ENCODE results near the gene OR7C2.
A peak's percentile ranks its signal among the peaks of the same experiment; 100 is the strongest.
"Not testable (repeated sequence)": the region's sequence is repeated elsewhere in the genome, so short reads cannot be mapped to it uniquely, and the experiment has no call there.

Gene OR7C2

DNA sequence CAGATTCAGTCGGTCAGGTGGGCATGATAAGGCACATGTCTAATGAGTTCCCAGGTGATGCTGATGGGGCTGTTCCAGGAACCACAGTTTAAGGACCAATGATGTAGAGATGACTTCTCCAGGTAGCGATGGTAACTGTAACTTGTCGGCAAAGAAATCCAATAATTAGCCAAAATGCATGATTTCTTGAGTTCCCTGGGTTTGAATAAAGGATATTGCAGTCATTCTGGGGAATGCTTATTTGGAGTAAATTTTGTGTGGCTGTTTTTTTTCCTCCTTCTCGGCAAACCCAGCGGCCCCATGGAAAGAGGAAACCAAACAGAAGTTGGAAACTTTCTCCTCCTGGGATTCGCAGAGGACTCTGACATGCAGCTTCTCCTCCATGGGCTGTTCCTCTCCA, at the start of gene OR7C2:
Gene OR7C2 (plus strand): TSS at position 301 of the 400 bp plus-strand sequence. CDS start 0 bp downstream, at position 301.
- DNase-seq = no peak

DNA sequence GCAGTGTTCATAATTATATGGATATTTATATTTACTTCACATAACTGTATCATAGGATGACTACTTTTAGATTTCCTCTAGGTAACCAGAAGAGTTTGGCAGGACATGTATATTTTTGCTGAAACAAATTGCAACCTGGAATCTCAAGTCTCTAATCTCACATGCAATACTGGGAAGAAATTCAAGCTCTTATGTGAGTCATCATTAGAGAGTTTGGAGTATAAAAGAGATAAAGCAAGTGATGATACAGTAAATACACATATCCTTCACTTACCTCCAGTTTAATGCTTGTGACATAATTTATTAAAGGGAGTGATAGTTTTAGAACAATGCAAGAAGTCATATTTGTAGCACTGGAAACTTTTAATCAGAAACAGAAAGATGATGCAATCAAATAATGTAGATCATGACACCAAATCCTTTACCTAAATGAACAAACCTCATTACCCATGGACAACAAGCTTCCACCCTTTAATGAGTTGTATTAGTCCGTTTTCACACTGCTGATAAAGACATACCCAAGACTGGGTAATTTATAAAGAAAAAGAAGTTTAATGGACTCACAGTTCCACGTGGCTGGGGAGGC, 39.5 kb upstream of the OR7C2 start:
- DNase-seq = no peak

DNA sequence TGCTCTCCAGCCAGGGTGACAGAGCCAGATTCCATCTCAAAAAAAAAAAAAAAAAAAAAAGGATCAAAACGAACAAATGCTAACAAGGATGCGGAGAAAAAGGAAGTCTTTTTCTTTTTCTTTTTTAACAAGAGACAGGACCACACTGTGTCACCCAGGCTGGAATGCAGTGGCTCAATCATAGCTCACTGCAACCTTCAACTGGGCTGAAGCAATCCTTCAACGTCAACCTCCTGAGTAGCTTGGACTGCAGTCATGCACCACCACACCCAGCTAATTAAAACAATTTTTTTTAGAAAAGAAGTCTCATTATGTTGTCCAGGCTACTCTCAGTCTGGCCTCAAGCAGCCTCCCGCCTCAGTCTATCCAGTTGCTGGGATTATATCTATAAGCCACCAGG, 34.6 kb upstream of the OR7C2 start:
- no peak for DNase-seq

DNA sequence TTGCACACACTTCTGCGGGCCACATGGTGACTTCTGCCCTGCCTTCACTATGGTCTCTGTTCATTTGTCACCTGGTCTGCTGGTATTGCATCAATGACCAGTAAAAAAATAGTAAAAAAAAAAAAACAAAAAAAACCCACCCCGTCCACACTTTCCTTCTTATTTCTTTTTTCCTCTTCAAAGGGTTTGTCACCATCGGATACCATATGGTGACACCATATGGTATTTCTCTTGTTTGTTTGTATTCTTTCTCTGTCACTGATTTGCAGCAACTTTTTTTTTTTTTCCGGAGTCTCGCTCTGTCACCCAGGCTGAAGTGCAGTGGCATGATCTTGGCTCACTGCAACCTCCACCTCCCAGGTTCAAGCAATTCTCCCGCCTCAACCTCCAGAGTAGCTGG, 26.2 kb upstream of the OR7C2 start:
- peak; percentile 33 for DNase-seq

- no peak for DNase-seq
Measured at GRCh38 chr19:14916848-14917247, 24.4 kb upstream of the OR7C2 start.

GRCh38 chr19:14933506-14933905, 7.8 kb upstream of the OR7C2 start:
- DNase-seq = no peak

DNA sequence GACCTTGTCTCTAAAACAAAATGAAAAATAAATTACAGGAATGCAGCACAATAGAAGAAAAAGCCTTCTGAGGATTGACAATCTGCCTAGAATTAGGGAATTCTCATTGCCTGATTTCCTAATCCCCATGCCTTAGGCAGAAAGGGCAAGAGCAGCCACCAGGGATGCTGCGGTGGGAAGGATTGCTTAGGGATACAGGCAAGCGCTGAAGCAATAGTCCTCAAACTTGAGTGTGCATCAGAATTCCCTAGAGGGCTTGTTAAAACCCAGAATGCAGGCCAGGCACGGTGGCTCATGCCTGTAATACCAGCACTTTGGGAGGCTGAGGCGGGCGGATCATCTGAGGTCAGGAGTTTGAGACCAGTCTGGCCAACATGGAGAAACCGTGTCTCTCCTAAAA, 1.0 kb upstream of the OR7C2 start:
- no peak for DNase-seq

GRCh38 chr19:14943601-14944000, 2.3 kb downstream of the OR7C2 start:
- no peak for DNase-seq

DNA sequence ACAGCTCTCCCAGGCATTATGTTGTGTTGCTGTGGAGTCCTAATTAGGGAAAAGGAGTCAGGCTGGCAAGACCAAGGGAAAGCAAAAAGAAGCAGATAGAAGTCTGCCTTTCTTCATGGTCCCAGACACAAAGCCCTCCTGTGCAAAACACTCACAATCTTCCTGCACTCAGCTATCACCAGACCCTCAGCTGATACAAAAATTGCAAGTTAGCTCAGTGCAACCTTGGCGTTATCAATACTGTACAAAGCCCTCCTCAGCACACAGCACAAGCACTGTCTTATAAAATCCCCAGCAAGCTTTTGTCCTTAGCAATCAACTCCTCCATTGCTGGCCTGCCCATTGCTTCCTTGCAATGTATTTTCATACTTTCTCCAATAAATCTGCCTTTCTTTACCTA, 3.2 kb downstream of the OR7C2 start:
- DNase-seq = no peak

GRCh38 chr19:14949413-14949812, 8.1 kb downstream of the OR7C2 start:
- not testable (repeated sequence) for DNase-seq

- no peak for DNase-seq
Measured at GRCh38 chr19:14949876-14950275, 8.6 kb downstream of the OR7C2 start.

GRCh38 chr19:14950421-14950820, 9.1 kb downstream of the OR7C2 start:
- DNase-seq = no peak

DNA sequence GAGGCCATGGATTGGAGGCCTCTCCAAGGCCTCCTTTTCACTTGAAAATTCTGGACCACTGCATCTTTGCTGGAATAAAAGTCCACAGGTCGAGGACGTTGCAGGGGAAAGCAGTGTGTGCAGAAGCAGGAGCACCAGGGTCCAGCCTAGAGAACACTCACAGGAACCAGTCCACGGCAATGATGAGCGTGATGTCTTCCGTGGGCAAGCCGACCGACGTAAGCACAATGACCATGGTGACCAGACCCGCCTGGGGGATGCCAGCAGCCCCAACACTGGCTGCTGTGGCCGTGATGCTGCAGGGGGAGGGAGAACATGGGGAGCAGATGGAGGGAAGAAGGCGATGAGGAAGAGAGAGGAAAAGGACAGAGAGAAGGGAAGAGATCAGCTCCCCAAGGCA, 11.5 kb downstream of the OR7C2 start:
- DNase-seq = no peak

GRCh38 chr19:14954071-14954655, 12.9 kb downstream of the OR7C2 start:
- no peak for DNase-seq

DNA sequence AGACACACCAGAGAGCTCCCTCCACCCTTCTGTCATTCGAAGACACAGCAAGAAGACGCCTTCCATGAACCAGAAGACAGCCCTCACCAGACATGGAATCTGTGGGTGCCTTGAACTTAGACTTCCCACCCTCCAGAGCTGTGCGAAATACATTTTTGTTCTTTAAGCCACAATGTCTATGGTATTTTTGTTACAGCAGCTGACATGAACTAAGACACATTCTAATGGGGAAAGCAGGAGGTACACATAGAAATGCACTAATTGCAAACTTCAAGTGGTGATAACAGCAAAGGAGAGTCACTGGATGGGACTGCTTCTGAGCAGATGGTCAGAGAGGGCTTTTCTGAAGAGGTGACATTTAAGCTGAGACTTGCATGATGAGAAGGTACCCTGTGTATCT, 16.2 kb downstream of the OR7C2 start:
- DNase-seq = no peak

DNA sequence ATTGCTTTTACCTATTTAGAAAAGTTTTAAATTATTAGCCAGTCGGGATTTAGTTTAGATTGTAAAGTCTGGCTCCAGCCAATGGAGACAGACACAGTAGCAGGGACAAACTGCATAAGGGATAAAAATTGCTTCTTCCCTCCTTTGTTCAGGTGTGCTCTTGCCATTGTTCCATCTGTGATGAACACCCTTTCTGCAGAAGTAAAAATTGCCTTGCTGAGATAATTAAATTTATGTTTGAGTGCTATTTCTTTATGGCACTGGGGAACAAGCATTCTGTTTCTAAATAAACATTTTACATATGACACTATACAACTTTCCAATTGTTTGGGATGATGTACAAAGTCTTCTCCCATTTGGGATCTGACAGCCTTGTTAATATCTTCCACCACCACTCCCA, 18.0 kb downstream of the OR7C2 start:
- DNase-seq = no peak

GRCh38 chr19:14961956-14962685, 20.8 kb downstream of the OR7C2 start:
- no peak for DNase-seq

DNA sequence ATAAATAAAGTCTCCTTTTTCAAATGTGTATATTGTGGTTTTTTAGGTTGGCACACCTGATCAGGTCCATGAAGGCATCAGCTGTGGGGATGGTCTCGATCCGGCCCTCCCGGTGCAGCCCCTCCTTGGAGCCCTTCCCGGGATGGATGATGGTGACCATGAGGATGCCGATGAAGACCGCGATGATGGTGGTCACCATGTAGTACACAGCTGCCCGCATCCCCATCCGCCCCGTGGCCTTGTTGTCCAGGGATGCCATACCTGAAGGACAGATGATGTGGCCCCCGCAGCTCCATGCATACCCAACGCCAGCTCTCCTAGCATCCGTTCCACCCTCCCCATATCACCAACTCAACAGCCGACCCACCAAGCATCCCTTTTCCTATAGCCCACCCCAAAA, 27.0 kb downstream of the OR7C2 start:
- DNase-seq = no peak

GRCh38 chr19:14971474-14971873, 30.2 kb downstream of the OR7C2 start:
- DNase-seq = no peak

DNA sequence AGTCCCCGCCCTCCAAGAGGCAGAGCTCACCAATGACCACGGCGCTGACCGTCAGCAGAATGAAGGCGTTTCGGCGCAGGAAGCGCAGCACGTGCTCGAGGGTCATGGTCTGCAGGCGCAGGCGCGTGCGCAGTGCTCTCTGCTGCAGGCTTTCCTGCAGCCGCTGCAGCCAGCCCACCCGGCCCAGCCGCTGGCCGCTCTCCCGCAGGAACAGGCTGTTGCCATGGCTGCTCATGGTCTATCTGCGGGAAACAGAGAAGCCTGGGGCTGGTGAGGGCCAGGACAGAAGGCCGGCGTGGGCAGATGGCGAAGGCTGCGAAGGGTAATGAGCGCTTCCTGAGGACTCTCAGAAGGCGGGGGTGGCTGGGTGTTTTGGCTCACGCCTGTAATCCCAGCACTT, 31.4 kb downstream of the OR7C2 start:
- no peak for DNase-seq

DNA sequence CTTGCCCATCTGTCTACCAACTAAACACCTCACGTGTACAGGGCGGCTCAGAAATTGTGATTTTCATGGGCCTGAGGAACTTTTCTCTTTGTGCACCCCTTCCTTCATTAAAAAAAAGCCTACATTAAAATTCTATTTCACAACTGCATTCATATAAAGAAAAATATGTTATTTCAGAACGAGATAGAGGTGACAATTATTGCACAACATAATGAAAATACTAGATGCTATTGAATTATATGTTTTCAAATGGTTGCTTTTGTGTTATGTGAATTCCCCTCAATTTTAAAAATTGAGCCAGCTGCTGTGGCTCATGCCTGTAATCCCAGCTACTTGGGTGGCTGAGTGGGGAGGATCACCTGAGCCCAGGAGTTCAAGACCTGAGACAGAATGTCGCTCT, 33.2 kb downstream of the OR7C2 start:
- DNase-seq = no peak

DNA sequence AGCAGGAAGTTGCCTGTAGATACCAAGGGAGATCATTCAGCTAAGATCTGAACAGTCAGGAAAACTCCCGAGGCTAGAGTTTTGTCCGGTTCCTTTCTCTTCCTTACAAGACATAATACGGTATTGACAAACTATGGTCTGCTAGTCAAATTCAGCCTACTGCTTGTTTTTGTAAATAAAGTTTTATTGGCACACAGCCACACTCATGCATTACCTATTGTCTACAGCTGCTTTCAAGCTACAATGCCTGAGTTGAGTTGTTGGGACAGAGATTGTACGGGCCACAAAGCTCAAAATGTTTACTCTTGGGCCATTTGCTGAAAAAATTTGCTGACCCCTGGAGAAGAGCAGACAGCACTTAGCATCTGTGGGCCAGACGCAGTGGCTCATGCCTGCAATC, 35.8 kb downstream of the OR7C2 start:
- no peak for DNase-seq

GRCh38 chr19:14978161-14978776, 37.0 kb downstream of the OR7C2 start:
- DNase-seq = no peak

All from NCI-H1694 (cell line).